DMS153 treated with DMSO at 0.1 percent for 48 hours (cell line): ENCODE data around the gene ADCY3.
A peak's percentile ranks its signal among the peaks of the same experiment; 100 is the strongest.
"Not testable (repeated sequence)": the region's sequence is repeated elsewhere in the genome, so short reads cannot be mapped to it uniquely, and the experiment has no call there.

ENCODE experiments used
- DNase-seq: peaks from one replicate; lab custom pipeline; 2025; ENCODE audit not compliant: unreplicated experiment; lab: John Stamatoyannopoulos, UW

ADCY3 gene

GRCh38 chr2:24816404-24816803 lies 103.6 kb downstream of the ADCY3 start:
- DNase-seq, result no peak

DNA sequence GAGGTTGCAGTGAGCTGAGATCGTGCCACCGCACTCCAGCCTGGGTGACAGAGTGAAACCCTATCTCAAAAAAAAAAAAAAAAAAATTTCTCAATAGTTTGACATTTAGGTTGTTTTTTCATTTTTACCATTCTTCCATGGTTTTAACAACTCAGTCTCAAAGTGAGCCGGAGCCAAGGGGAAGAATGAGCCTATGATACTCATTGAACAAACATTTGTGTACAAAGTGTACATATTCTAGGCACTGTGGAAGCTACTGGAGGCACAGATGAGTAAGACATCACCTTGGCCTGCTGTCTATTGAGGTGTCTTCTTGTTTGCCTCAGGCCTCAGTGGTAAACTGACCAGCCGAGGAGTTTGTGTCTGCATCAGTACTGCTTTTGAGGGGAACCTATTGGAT lies 104.9 kb downstream of the ADCY3 start:
- DNase-seq, result no peak

GRCh38 chr2:24814516-24814915 lies 105.5 kb downstream of the ADCY3 start:
- no peak for DNase-seq

- DNase-seq, result no peak
Observed at GRCh38 chr2:24813691-24814137, 106.3 kb downstream of the ADCY3 start.

- DNase-seq, result no peak
Observed at GRCh38 chr2:24809316-24810007, 110.6 kb downstream of the ADCY3 start.

DNA sequence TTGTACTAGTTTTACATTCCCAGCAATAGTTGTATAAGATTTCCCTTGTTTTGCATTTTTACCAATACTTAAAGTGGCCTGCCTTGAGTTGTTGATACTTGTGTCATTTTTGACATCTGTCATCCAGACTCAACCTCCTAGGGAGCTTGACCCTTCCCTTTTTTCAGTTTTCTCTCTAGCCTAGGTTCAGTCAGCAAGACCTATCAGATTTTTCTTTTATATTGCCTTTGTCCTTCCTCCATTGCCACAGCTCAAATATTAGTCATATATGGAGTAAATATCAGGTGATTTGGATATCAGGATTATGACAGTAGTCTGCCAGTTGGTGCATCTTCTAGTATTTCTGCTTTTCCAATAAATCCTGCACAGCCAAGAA lies 113.4 kb downstream of the ADCY3 start:
- no peak for DNase-seq

- not testable (repeated sequence) for DNase-seq
Observed at GRCh38 chr2:24805811-24806660, 114.0 kb downstream of the ADCY3 start.

DNA sequence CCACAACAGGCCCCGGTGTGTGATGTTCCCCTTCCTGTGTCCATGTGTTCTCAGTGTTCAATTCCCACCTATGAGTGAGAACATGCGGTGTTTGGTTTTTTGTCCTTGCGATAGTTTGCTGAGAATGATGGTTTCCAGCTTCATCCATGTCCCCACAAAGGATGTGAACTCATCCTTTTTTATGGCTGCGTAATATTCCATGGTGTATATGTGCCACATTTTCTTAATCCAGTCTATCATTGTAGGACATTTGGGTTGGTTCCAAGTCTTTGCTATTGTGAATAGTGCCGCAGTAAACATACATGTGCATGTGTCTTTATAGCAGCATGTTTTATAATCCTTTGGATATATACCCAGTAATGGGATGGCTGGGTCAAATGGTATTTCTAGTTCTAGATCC lies 119.5 kb downstream of the ADCY3 start:
- DNase-seq, result not testable (repeated sequence)

- DNase-seq, result no peak
Observed at GRCh38 chr2:24797644-24798043, 122.4 kb downstream of the ADCY3 start.

GRCh38 chr2:24793761-24794435 lies 126.1 kb downstream of the ADCY3 start:
- DNase-seq, result no peak

DNA sequence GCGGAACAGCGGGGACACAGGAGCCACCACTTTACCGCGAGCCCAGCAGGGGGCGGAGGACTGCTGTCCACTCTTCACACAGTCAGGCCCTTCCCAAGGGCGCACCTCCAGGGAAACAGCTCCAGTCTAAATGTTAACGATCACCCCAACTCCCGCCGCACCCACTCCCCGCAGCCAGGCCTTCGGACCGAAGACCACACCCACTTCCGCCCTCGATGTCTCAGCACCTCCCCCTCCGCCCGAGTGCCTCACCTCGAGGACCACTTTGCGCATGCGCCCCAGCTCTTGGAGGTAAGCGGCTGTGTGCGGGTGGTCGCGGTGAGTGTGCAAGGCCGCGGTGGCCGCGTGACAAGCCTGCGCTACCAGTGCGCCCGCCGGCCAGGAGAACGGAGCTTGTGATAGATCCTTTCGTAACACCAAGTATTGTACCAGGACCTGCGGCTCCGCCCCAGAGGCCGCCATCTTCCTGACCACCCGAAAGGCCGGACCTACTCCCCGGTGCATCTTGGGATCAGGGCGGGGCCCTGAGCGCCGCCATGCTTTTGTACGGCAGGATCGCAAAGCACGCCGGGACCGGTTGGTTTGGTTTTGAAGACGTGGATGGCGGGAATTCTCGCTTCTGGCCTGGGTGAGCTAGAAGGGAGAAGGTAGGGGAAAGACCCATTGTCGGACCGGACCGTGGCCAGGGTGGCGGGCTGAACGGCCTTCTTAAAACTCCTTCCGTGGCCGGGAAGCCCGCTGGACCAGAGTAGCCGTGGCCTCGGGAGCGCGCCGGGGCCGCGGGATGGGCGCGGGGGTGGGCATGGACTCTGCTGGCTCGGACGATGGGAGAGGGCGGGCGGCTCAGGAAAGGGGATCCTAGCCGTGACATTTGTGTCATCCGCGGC lies 126.9 kb downstream of the ADCY3 start, which contains the start of the genes CENPO and PTRHD1:
CENPO (plus strand) TSS at position 552 of the 887 bp plus-strand sequence. CDS start 495 bp downstream, outside the sequence.
PTRHD1 (minus strand) TSS at position 518 of the 887 bp plus-strand sequence; CDS start at position 504, 14 bp downstream.
- peak; percentile 99 for DNase-seq

DNA sequence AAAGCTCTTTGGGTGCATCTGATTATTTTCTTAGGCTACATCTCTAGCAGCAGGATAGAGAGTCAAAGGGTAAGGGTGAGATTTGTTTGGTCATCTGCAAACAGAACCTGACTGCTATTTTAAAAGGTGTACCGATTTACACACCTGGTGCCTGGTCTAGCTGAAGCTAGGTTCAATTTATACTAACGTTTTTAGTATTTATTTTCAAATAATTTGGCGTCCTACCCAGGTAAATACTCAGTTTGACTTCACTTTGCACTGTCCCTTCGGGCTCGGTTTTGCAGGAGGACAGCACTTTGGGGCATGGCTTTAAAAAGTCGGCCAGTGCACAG lies 127.5 kb downstream of the ADCY3 start:
- DNase-seq, result peak; percentile 38

- no peak for DNase-seq
Observed at GRCh38 chr2:24791452-24791851, 128.6 kb downstream of the ADCY3 start.

- no peak for DNase-seq
Observed at GRCh38 chr2:24788816-24789215, 131.2 kb downstream of the ADCY3 start.

DNA sequence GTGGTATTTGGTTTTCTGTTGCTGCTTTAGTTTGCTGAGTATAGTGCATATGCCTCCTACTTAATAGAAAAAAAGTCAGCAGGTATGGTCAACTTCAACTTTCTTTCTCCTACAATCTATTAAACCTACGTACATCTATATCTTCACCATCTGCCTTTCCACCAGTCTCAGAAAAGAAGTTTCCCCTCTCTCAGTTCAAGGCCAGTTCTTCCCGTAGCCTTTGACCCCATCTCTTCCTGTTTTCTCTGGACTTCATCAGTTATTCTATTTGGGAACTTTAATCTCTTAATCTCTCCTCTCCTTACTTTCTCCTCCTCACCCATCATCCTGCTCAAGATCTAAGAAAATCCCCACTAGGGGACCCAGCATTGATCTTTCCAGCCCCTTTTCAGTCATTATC lies 132.5 kb downstream of the ADCY3 start:
- no peak for DNase-seq

DNA sequence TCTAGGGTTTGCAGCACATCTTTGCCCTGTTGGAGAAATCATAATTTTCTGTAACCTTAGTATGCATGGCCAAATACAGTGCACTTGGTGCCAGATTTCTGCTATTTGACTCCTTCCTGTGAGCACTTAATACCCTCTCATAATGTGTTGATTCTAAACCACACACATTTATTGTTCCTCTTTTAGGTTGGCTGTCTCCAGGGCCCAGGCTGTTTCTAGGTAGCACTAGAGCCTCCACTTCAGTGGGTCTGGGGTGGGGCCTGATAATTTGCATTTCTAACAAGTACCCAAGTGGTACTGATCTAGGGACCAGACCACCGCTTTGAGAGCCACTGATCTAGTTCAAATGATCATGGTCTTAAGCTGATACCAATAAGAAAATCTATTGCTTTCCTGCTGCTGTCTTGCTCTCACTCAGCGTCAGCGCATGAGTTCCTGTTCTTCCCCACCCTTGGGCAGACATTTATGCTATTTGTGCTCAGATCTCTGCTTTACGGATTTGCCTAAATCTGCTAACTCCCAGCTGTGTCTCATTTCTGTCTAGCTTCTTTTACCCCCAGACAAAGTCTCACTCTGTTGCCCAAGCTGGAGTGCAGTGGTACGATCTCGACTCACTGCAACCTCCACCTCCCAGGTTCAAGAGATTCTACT lies 134.2 kb downstream of the ADCY3 start:
- peak; percentile 33 for DNase-seq

- no peak for DNase-seq
Observed at GRCh38 chr2:24783641-24784040, 136.4 kb downstream of the ADCY3 start.

- no peak for DNase-seq
Observed at GRCh38 chr2:24779116-24779515, 140.9 kb downstream of the ADCY3 start.

DNA sequence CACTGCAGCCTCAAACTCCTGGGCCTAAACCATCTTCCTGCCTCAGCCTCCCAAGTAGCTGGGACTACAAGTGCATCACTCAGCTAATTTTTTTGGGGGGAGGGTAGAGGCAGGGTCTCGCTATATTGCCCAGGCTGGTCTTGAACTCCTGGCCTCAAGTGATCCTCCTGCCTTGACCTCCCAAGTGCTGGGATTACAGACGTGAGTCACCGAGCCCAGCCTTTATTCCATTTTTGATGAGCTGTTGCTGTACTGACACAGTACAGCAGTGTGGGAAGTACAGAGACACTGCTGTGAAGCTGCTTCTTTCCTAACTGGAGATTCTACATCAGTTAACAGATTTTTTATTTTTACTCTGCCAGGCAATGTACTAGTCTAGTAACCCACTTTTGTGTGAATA lies 145.7 kb downstream of the ADCY3 start:
- DNase-seq, result no peak
